GM19328 (cell line): Measurements from ENCODE around the gene DPY19L2.
"Not testable (repeated sequence)": the region's sequence is repeated elsewhere in the genome, so short reads cannot be mapped to it uniquely, and the experiment has no call there.

Source experiments
- ATAC-seq: cut with Tn5 transposase; IDR thresholded peaks from one replicate; pipeline ENCODE4 v1.9.1; 2021; ENCODE audit warnings: mild to moderate bottlenecking, moderate library complexity; ENCODE audit not compliant: unreplicated experiment

Gene DPY19L2

GRCh38 chr12:63668028-63668799, at the start of gene DPY19L2:
DPY19L2 (minus strand) TSS chr12:63668493; CDS start chr12:63668393, 100 bp downstream.
- no peak for ATAC-seq

- not testable (repeated sequence) for ATAC-seq
Observed at GRCh38 chr12:63716891-63717290, 48.6 kb upstream of the DPY19L2 start.

GRCh38 chr12:63715107-63715625, 46.9 kb upstream of the DPY19L2 start:
- ATAC-seq, result not testable (repeated sequence)

GRCh38 chr12:63714409-63714808, 46.1 kb upstream of the DPY19L2 start:
- ATAC-seq, result not testable (repeated sequence)

DNA sequence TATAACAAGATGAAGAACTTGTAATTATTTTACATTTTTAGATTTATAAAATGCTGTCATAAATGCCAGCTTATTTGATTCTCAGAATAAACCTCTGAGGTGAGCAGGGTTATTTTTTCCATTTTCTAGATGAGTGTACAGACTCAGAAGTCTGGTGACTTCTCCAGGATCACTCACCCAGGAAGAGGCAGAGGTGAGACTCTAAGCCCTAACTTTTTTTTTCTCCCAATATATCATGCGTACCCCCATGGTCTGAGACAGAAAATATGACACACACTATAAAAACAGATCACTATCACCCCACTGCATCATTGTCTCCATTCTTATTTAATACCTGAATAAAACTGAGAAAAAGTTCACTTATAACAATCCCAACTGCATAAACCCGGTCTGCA, 45.4 kb upstream of the DPY19L2 start:
- ATAC-seq, result not testable (repeated sequence)

- ATAC-seq, result not testable (repeated sequence)
Observed at GRCh38 chr12:63712979-63713680, 44.8 kb upstream of the DPY19L2 start.

DNA sequence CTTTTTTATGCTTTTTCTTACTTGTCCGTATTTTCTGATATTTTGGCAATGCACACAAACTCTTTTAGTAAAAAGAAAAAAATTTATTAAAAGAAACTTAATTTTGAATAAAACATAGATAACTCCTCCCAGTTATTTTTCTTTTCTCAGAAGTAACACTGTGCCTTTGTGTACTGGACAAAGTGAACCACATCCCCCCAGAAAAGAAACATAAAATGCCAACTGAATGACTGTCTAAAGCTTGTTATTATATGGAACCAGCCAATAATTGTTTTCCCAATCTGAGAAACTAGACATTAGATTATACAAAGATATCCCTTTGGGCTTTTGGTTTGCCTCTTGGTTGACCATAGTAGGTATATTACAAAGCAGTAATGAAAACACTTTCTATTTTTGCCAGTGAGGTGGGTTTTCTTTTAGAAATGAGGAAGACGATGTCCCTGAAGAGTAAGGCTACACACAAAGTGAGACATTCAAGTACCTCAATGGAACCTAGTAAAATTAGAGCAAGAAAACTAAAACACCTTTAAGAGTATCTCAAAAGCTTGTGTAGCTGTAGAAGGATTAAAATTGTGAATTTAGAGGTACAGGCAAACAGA, 44.2 kb upstream of the DPY19L2 start:
- not testable (repeated sequence) for ATAC-seq

- ATAC-seq, result not testable (repeated sequence)
Observed at GRCh38 chr12:63711339-63711738, 43.0 kb upstream of the DPY19L2 start.

DNA sequence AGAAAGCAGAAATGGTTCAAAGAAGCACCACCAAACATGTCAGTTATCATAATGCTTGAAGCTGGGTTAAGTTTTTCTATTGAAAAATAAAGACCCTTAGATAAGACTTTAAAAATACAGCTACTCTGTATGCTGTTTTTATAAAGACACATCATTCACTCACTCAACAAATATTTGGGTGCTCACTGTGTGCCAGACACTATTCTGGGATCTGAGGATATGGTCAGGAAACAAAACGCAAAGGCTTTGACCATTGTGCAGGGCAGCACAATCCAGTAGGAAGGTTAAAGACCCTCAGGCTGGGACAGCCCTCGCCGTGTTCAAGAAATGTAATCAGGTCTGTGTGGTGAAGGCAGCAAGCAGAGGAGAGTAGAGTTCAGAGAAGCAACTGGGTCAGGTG, 38.0 kb upstream of the DPY19L2 start:
- ATAC-seq, result no peak

GRCh38 chr12:63699678-63700382, 31.5 kb upstream of the DPY19L2 start:
- not testable (repeated sequence) for ATAC-seq

GRCh38 chr12:63699011-63699410, 30.7 kb upstream of the DPY19L2 start:
- ATAC-seq, result not testable (repeated sequence)

- ATAC-seq, result not testable (repeated sequence)
Observed at GRCh38 chr12:63690837-63691236, 22.5 kb upstream of the DPY19L2 start.

DNA sequence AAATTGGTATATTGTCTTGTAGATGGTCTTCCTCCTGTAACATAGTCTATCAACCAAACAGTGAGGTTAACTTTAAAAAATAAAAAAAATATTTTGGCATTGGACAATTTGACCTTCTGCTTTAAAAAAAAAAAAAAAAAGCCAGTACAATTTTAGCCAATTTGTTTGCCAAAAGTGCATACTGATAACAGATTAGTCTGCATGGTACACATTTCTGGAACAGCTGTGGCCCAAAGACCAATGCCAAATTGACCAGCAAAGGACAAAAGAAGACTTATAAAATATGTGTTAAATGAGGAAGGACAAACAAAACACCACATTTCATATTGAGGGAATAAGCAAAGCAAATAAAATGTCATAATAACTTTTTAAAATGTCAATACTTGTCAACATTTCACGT, 20.8 kb upstream of the DPY19L2 start:
- not testable (repeated sequence) for ATAC-seq

- not testable (repeated sequence) for ATAC-seq
Observed at GRCh38 chr12:63686623-63687022, 18.3 kb upstream of the DPY19L2 start.

- ATAC-seq, result not testable (repeated sequence)
Observed at GRCh38 chr12:63685789-63686188, 17.5 kb upstream of the DPY19L2 start.

DNA sequence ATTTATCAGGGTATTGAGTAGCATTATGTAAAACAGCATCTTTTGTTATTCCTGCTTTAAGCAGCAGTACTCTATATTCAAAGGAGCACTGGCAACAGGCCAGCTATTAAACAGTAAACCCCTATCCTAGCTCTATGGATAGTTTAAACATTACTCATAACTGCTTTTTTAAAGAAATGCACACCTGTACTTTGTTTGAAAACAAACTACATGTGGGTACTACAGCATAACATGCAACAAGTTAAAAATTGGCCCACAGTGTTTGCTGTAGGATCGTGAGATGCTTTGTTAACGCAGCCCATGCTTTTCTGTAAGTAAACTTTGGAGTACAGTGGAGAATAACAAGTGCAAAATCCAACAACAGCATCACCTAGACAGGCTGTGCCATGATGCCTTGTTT, 14.3 kb upstream of the DPY19L2 start:
- ATAC-seq, result not testable (repeated sequence)

DNA sequence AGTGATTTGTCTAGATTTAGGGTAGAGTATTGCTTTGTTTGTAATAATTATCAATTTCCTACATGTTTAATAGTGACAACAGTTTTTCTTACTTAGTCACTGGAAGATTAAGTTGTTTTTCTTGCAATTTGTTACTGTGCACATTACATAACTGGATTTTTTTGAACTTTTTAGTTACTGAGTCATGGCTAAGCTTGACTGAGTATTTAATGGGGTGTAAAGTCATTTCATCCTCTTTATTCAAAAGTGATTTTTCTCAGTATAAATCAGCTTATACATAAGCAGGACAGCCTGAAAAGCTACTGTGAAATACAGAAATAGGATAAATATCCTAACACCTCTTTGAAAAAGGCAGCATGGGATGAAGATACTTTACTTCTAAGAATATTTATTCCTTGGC, 12.5 kb upstream of the DPY19L2 start:
- not testable (repeated sequence) for ATAC-seq

DNA sequence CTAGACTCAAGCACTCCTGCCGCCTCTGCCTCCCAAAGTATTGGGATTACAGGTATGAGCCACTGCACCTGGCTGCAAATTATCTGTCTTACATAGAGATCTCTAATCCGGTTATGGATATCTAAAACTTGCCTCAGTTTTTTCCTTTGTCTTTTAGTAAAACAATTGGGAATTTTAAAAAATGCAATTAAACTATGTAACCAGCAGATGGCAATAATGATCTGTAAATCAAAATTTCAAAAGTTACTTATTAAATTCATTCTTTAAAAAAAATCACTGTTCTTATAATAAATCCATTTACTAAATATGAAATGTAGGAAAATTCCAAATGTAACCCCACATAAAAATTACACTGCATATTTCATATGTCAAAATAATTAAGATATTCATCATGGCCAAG, 4.3 kb upstream of the DPY19L2 start:
- not testable (repeated sequence) for ATAC-seq

DNA sequence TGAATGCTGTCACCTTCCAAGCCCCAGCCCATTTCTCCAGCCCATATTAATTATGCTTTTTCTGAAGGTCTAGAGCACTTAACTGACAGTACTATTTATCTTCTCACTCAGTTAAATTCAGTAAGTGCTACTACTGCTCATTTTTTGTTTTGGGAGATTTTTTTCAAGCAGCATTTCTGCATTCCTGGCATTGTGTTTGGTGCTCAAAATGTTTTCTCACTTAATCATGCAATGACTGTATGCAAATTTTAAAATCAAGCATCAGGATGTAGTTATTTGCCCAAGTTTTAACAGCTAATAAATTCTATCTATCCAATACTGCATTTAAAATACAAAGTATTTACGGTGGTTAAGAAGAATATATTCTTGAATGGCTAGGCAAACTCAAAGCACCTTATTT, 1.6 kb upstream of the DPY19L2 start:
- not testable (repeated sequence) for ATAC-seq

- not testable (repeated sequence) for ATAC-seq
Observed at GRCh38 chr12:63669427-63669826, 1.1 kb upstream of the DPY19L2 start.
